Retinal pigment epithelial cell (primary cell): ENCODE data around the gene FBXO44.

Experiments used
- DNase-seq: peaks from one replicate; pipeline ENCODE4 v3.0.0-alpha.2; 2010; ENCODE audit warnings: low read depth
- H3K4me3 ChIP-seq: 2 replicates; pipeline ENCODE4 v1.5.1; 2011; ENCODE audit warnings: mild to moderate bottlenecking, low read length, control low read depth, moderate library complexity
- TF ChIP-seq, protein P1 (sequence below): conservative IDR thresholded peaks from 2 replicates; pipeline ENCODE4 v1.5.1; 2011; ENCODE audit warnings: low read depth, low read length, control low read depth, inconsistent platforms

FBXO44 gene

DNA sequence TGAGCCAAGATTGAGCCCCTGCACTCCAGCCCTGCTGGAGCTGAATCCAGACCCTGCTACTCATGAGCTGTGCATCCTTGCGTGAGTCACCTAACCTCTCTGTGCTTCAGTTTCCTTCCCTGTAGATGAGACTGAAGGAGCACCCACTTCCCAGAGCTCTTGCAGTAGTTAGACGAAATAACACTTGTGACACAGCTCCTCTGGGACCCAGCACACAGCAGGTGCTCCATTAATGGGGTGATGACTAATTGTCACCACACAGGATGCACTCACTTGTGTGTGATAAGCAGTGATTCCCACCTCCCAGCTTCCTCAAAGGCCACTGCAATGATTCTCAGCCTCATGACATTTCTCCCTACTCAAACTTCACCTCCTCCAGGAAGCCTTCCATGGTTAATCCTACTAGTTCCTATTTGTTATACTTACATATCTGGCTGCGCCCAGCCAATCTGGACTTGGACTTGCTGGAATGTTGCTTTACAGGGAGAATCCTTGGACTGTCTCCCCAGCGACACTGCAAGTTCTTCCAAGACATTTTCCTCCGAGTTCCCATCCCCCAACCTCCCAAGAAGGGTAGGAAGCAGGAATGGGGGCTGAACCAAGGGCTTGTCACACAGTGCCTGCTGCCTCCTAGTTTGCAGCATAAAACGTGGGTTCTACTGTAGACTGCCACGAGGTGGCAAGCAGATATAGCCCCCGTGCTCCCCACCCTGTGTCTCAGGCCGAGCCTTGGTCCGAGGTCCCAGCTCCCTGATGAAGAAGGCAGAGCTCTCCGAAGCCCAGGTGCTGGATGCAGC lies 54.1 kb downstream of the FBXO44 start:
- TF ChIP-seq, protein P1, sequence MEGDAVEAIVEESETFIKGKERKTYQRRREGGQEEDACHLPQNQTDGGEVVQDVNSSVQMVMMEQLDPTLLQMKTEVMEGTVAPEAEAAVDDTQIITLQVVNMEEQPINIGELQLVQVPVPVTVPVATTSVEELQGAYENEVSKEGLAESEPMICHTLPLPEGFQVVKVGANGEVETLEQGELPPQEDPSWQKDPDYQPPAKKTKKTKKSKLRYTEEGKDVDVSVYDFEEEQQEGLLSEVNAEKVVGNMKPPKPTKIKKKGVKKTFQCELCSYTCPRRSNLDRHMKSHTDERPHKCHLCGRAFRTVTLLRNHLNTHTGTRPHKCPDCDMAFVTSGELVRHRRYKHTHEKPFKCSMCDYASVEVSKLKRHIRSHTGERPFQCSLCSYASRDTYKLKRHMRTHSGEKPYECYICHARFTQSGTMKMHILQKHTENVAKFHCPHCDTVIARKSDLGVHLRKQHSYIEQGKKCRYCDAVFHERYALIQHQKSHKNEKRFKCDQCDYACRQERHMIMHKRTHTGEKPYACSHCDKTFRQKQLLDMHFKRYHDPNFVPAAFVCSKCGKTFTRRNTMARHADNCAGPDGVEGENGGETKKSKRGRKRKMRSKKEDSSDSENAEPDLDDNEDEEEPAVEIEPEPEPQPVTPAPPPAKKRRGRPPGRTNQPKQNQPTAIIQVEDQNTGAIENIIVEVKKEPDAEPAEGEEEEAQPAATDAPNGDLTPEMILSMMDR: no peak
- H3K4me3 ChIP-seq: no peak overlapping the region
- no peak for DNase-seq

GRCh38 chr1:11711490-11711889 lies 56.8 kb downstream of the FBXO44 start:
- DNase-seq: no peak
- no peak overlapping the region for H3K4me3 ChIP-seq
- TF ChIP-seq, protein P1: no peak

- DNase-seq: no peak
- TF ChIP-seq, protein P1: no peak
- H3K4me3 ChIP-seq: no peak overlapping the region
Observed at GRCh38 chr1:11712285-11712684, 57.6 kb downstream of the FBXO44 start.
